K562 (cell line): Measurements from ENCODE around the gene NPFF. TPM values are rescaled to one million over a fixed set of nuclear protein-coding genes. Genes with fewer than 3 reads are reported as not detected.

ENCODE experiments used
- ATAC-seq: fragments of 200-7000 bp; cut with Tn5 transposase; 3 replicates; pipeline ENCODE4 v1.9.1; 2020; ENCODE audit warnings: moderate library complexity
- BruUV-seq: library from RNA; stranded (reverse); fragments of 400-500 nt; replicated peaks from 2 replicates; lab custom pipeline; 2021; lab: Mats Ljungman, UMichigan
- CTCF ChIA-PET: fragments of 300-600 bp; formaldehyde crosslinking; extraction: SDS; loops from one replicate; lab custom pipeline; 2021; ENCODE audit warnings: low intra/inter-chr PET ratio; lab: Yijun Ruan, JAX
- POLR2A ChIA-PET: fragments of 300-600, 350-650 bp; sonication (Branson Sonifier 250); formaldehyde crosslinking; extraction: SDS; loops from one replicate; lab custom pipeline; 2021; ENCODE audit warnings: antibody characterized with exemption, inconsistent platforms; lab: Yijun Ruan, JAX
- DNase-seq, 4 experiments: peaks; one replicate each; pipeline versions ENCODE4 v3.0.0 to v3.0.0-alpha.2; 2011 to 2018; ENCODE audit warnings: low spot score in 3 of 4, mixed read lengths in 3 of 4; ENCODE audit errors: extremely low read depth in 1 of 4
- FAIRE-seq: peaks from 2 replicates; lab custom pipeline; 2011; peaks lifted over from hg19 to GRCh38; lab: Jason Lieb, UNC
- H2AFZ ChIP-seq: 2 replicates; pipeline ENCODE4 v1.6.0; 2011; ENCODE audit warnings: low read depth, low read length, control low read depth, inconsistent platforms
- H3K27ac ChIP-seq: fragments of 200-600 bp; 3 replicates; pipeline ENCODE4 v1.8.0; 2011; ENCODE audit warnings: low read depth, mild to moderate bottlenecking, control low read depth, inconsistent platforms, low read length, moderate library complexity, mixed read lengths; ENCODE audit errors: extremely low read depth
- H3K27me3 ChIP-seq, 2 experiments: fragments of 300-600 bp in 1 of 2; 2 replicates in 1 of 2; 3 replicates in 1 of 2; pipeline versions ENCODE4 v1.6.0 to v1.8.0; 2011; ENCODE audit warnings: inconsistent platforms in 2 of 2, low read length in 2 of 2, mild to moderate bottlenecking in 1 of 2, mixed read lengths in 1 of 2, moderate library complexity in 1 of 2; ENCODE audit not compliant: control insufficient read depth in 2 of 2, insufficient read depth in 2 of 2
- H3K36me3 ChIP-seq: fragments of 300-600 bp; 3 replicates; pipeline ENCODE4 v1.8.0; 2011; ENCODE audit warnings: mild to moderate bottlenecking, low read length, inconsistent platforms; ENCODE audit not compliant: control insufficient read depth, insufficient read depth
- H3K4me1 ChIP-seq, 2 experiments: fragments of 200-600 bp in 1 of 2; replicated peaks in 1 of 2; 2 replicates in 1 of 2; 3 replicates in 1 of 2; pipeline versions ENCODE4 v1.5.1 to v1.8.0; 2011; ENCODE audit warnings: inconsistent platforms in 2 of 2, low read length in 2 of 2, mild to moderate bottlenecking in 1 of 2, mixed read lengths in 1 of 2, moderate library complexity in 1 of 2; ENCODE audit not compliant: control insufficient read depth in 2 of 2, insufficient read depth in 2 of 2
- H3K4me2 ChIP-seq: 2 replicates; pipeline ENCODE4 v1.6.1; 2011; ENCODE audit warnings: low read length, control low read depth, inconsistent platforms, mixed read lengths; ENCODE audit not compliant: insufficient read depth
- H3K4me3 ChIP-seq: fragments of 200-600 bp; sonication (generic), shearing (Covaris generic); 2 replicates; pipeline ENCODE4 v1.5.1; 2016; ENCODE audit warnings: control low read depth, inconsistent platforms
- H3K79me2 ChIP-seq: fragments of 200-600 bp; 3 replicates; pipeline ENCODE4 v1.8.0; 2011; ENCODE audit warnings: low read length, inconsistent platforms; ENCODE audit not compliant: control insufficient read depth, insufficient read depth
- H3K9ac ChIP-seq, 2 experiments: 2 replicates each; pipeline versions ENCODE4 v1.6.0 to v1.6.1; 2011; ENCODE audit warnings: low read depth in 2 of 2, low read length in 2 of 2, control low read depth in 1 of 2, inconsistent platforms in 1 of 2, mild to moderate bottlenecking in 1 of 2, mixed read lengths in 1 of 2; ENCODE audit not compliant: insufficient read depth in 1 of 2
- H3K9me1 ChIP-seq: one replicate; pipeline ENCODE4 v1.6.0; 2011; ENCODE audit warnings: inconsistent platforms, mild to moderate bottlenecking, low read length, moderate library complexity; ENCODE audit not compliant: control insufficient read depth, insufficient read depth
- H3K9me3 ChIP-seq: replicated peaks from 2 replicates; pipeline ENCODE4 v1.5.1; 2011; ENCODE audit warnings: low read depth, low read length, inconsistent platforms; ENCODE audit not compliant: control insufficient read depth, insufficient read depth
- H4K20me1 ChIP-seq: replicated peaks from 2 replicates; pipeline ENCODE4 v1.6.1; 2011; ENCODE audit warnings: low read length, inconsistent platforms, mixed read lengths; ENCODE audit not compliant: control insufficient read depth, insufficient read depth
- BACH1 ChIP-seq: fragments of 200-800 bp; sonication (Bioruptor generic); IDR thresholded peaks from 2 replicates; pipeline ENCODE4 v1.6.1; 2016; ENCODE audit warnings: missing genetic modification characterization, missing compliant biosample characterization
- CLOCK ChIP-seq: fragments of 250-450 bp; sonication (Bioruptor Pico); IDR thresholded peaks from 2 replicates; pipeline ENCODE4 v1.4.0; 2020; ENCODE audit warnings: mild to moderate bottlenecking, moderate library complexity, borderline replicate concordance
- CREB1 ChIP-seq, 2 experiments: sonication (generic) in 1 of 2; formaldehyde crosslinking in 1 of 2; IDR thresholded peaks; 2 replicates each; pipeline versions ENCODE4 v1.6.1 to v1.8.0; 2012 to 2022; ENCODE audit warnings: inconsistent platforms in 1 of 2, mild to moderate bottlenecking in 1 of 2, missing genetic modification reagents in 1 of 2, moderate library complexity in 1 of 2
- CTCF ChIP-seq, 3 experiments: IDR thresholded peaks in 2 of 3; conservative IDR thresholded peaks in 1 of 3; 2 replicates each; pipeline ENCODE4 v1.5.1; 2011 to 2012; ENCODE audit warnings: low read length in 3 of 3, mild to moderate bottlenecking in 3 of 3, control low read depth in 2 of 3, improper control_type of control experiment in 1 of 3, inconsistent platforms in 1 of 3, low read depth in 1 of 3, mixed read lengths in 1 of 3, moderate library complexity in 1 of 3; ENCODE audit not compliant: insufficient read depth in 2 of 3
- DNMT1 ChIP-seq: fragments of 450-650 bp; IDR thresholded peaks from 2 replicates; pipeline ENCODE4 v1.6.1; 2016; ENCODE audit warnings: antibody characterized with exemption, mild to moderate bottlenecking
- HEY1 ChIP-seq: fragments of 250-450 bp; sonication (Bioruptor Pico); IDR thresholded peaks from 2 replicates; pipeline ENCODE4 v1.5.0; 2020; ENCODE audit warnings: mild to moderate bottlenecking, moderate library complexity, borderline replicate concordance
- KAT2B ChIP-seq: IDR thresholded peaks from one replicate; pipeline ENCODE4 v1.6.1; 2012; ENCODE audit warnings: low read depth, mild to moderate bottlenecking, control low read depth, inconsistent platforms, low read length, moderate library complexity
- POLR2B ChIP-seq: fragments of 450-650 bp; IDR thresholded peaks from 2 replicates; pipeline ENCODE4 v1.6.1; 2018; ENCODE audit warnings: low read depth; ENCODE audit not compliant: partially characterized antibody
- PRPF4 ChIP-seq: fragments of 200-400 bp; formaldehyde crosslinking; IDR thresholded peaks from one replicate; pipeline ENCODE4 v1.6.1; 2017; ENCODE audit warnings: low read length, low read depth, mild to moderate bottlenecking; ENCODE audit not compliant: insufficient read depth, poor library complexity, severe bottlenecking
- TARDBP ChIP-seq: fragments of 450-650 bp; IDR thresholded peaks from 2 replicates; pipeline ENCODE4 v1.6.1; 2016
- TGIF2 ChIP-seq: sonication (generic); formaldehyde crosslinking; IDR thresholded peaks from 2 replicates; pipeline ENCODE4 v1.8.1; 2022; ENCODE audit warnings: mild to moderate bottlenecking, missing genetic modification reagents, moderate library complexity
- WGBS: fragments of 100-300 bp; shearing (Covaris generic); methylation state at CpG from one replicate; pipeline ENCODE4 v1.1.6; 2016; ENCODE audit warnings: low coverage, mixed read lengths; ENCODE audit not compliant: insufficient coverage; ENCODE audit errors: missing lambda C conversion rate; 5-methylcytosine and 5-hydroxymethylcytosine counted together
- in situ Hi-C: fragments of 300-500 bp; cut with MboI; formaldehyde crosslinking; loops from 4 replicates; pipeline ENCODE4 v1.15.0; 2018; ENCODE audit warnings: inconsistent platforms, mixed read lengths
- intact Hi-C: fragments of 100-400 bp; cut with micrococcal nuclease; formaldehyde crosslinking; loops from 2 replicates; pipeline ENCODE4 v1.14.2; 2022
- polyA plus RNA-seq, 8 experiments: library from polyadenylated mRNA; depleted of rRNA in 4 of 8; stranded (reverse) in 5 of 8; unstranded in 3 of 8; fragments of >200 nt; fragmentation: Nextera tagmentation in 2 of 8; fragmentation: Illumina TruSeq in 1 of 8; extraction: Ambion mirVana in 2 of 8; extraction: Trizol in 1 of 8; gene quantifications; 2 replicates each; pipeline versions ENCODE4 v1.2.1 to v1.2.3, GENCODE V29; 2011 to 2014; ENCODE audit warnings: inconsistent platforms in 1 of 8, missing spikeins in 1 of 8
- total RNA-seq, 7 experiments: library from RNA; depleted of rRNA in 6 of 7; stranded (reverse); fragments of >200 nt in 6 of 7; fragmentation: Illumina TruSeq in 2 of 7; extraction: Trizol in 2 of 7; gene quantifications; 2 replicates each; pipeline versions ENCODE4 v1.2.1 to v1.2.3, GENCODE V29; 2011 to 2021; ENCODE audit warnings: low replicate concordance in 1 of 7
- TF ChIP-seq, protein P1 (sequence below): fragments of 450-650 bp; IDR thresholded peaks from 2 replicates; pipeline ENCODE4 v1.6.1; 2016

The NPFF gene
- total and polyA plus RNA-seq, 9 of the 15 experiments (the other 6 are each of a cell fraction or from before 2014, with no cell fraction given) = 0.15 to 1.2 (median 0.55) TPM; not detected in 6

DNA sequence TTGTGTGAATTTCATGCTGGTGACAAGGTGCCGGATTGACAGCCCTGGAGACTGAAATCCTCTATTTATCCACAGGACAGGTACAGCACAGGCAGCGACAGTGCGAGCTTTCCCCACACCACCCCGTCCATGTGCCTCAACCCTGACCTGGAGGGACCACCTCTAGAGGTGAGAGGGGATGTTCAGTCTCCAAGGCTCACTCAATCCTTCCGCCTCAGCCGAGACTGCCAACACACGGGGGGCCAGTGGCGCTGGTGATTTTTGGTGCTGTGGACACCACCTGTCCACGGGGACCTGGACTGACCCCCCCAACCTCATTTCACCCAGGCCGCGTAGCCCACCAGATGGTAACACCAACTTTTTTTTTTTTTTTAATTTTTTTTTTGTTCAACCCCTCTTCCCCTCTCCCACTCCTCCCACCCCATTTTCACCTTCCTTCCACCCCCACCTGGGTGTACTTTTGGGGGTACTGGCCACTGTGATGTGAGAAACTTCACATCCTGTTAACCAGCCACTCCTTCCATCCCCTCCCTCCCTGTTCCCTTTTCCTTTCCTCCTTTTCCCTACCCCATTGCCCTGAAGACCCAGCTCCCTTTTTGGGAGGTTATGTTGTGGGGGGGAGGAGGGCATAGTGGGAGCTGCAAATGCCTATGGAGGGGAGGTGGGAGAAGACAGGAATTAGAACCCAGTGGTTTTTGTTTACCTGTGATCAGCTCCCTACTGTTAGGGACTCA, 42.4 kb downstream of the NPFF start (continued):
- TF ChIP-seq CLOCK (no peak), TGIF2 (CRISPR knock-in tag) (no peak)

GRCh38 chr12:53463802-53464560, 43.3 kb downstream of the NPFF start:
- Histone ChIP-seq H3K27ac (no peak overlapping the region), H3K4me1 (peaks cover 0 to 3% of the 10 kb centered on the region in 2 experiments; a peak in 1 of 5 replicates), H3K9me1 (no peaks in the 10 kb centered on the region), H3K27me3 (no peaks in the 10 kb centered on the region), H3K9me3 (no peaks in the 10 kb centered on the region), H3K9ac (no peak overlapping the region), H4K20me1 (peaks cover 28% of the 10 kb centered on the region), H3K79me2 (peaks cover 94% of the 10 kb centered on the region), H3K4me2 (no peak overlapping the region), H3K36me3 (peaks cover 100% of the 10 kb centered on the region), H3K4me3 (no peak overlapping the region), H2AFZ (no peak overlapping the region)
- CTCF ChIA-PET = no interaction called here
- FAIRE-seq (no peak), DNase-seq (no peak), ATAC-seq (no peak)
- intact Hi-C loops = no loop called here
- in situ Hi-C loops = no loop called here
- no TSS peak for BruUV-seq
- POLR2A ChIA-PET = interaction anchor here (0.8 to 8.8 kb wide), 10 partner anchors 9 to 123 kb away, joined by 3 to 87 read pairs (median 4); partner anchors contain the start of genes PRR13 and TARBP2
- WGBS = 67% methylated on average over 5 of the region's 5 CpGs
- peak; percentile 43 for TF ChIP-seq POLR2B
- TF ChIP-seq HEY1 (CRISPR knock-in tag) = no peak
- no peak for TF ChIP-seq BACH1 (tag)
- TF ChIP-seq KAT2B = no peak
- TF ChIP-seq, protein P1, sequence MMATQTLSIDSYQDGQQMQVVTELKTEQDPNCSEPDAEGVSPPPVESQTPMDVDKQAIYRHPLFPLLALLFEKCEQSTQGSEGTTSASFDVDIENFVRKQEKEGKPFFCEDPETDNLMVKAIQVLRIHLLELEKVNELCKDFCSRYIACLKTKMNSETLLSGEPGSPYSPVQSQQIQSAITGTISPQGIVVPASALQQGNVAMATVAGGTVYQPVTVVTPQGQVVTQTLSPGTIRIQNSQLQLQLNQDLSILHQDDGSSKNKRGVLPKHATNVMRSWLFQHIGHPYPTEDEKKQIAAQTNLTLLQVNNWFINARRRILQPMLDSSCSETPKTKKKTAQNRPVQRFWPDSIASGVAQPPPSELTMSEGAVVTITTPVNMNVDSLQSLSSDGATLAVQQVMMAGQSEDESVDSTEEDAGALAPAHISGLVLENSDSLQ = no peak
- TF ChIP-seq CTCF (IDR thresholded peaks at IDR 0.05 in 2 of 3, conservative IDR thresholded peaks at IDR 0.05 in 1 of 3; ENCODE audit: insufficient read depth in 2 of 3, low read depth in 1 of 3, low read length in 3 of 3) = no peak
- no peak for TF ChIP-seq CREB1 (IDR thresholded peaks at IDR 0.05)
- no peak for TF ChIP-seq CREB1 (CRISPR knock-in tag; IDR thresholded peaks at IDR 0.05)
- no peak for TF ChIP-seq DNMT1
- TF ChIP-seq PRPF4 = no peak
- TF ChIP-seq TARDBP = no peak
